Measurements from ENCODE around the gene TTYH2. TPM values are rescaled to one million over a fixed set of nuclear protein-coding genes. Genes with fewer than 3 reads are reported as not detected.

The TTYH2 gene, protein sequence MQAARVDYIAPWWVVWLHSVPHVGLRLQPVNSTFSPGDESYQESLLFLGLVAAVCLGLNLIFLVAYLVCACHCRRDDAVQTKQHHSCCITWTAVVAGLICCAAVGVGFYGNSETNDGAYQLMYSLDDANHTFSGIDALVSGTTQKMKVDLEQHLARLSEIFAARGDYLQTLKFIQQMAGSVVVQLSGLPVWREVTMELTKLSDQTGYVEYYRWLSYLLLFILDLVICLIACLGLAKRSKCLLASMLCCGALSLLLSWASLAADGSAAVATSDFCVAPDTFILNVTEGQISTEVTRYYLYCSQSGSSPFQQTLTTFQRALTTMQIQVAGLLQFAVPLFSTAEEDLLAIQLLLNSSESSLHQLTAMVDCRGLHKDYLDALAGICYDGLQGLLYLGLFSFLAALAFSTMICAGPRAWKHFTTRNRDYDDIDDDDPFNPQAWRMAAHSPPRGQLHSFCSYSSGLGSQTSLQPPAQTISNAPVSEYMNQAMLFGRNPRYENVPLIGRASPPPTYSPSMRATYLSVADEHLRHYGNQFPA
- total RNA-seq (2022; extraction: Qiagen RNA extraction), result 1.5 to 1.9 TPM (median 1.9 TPM) in 5 replicates

DNA sequence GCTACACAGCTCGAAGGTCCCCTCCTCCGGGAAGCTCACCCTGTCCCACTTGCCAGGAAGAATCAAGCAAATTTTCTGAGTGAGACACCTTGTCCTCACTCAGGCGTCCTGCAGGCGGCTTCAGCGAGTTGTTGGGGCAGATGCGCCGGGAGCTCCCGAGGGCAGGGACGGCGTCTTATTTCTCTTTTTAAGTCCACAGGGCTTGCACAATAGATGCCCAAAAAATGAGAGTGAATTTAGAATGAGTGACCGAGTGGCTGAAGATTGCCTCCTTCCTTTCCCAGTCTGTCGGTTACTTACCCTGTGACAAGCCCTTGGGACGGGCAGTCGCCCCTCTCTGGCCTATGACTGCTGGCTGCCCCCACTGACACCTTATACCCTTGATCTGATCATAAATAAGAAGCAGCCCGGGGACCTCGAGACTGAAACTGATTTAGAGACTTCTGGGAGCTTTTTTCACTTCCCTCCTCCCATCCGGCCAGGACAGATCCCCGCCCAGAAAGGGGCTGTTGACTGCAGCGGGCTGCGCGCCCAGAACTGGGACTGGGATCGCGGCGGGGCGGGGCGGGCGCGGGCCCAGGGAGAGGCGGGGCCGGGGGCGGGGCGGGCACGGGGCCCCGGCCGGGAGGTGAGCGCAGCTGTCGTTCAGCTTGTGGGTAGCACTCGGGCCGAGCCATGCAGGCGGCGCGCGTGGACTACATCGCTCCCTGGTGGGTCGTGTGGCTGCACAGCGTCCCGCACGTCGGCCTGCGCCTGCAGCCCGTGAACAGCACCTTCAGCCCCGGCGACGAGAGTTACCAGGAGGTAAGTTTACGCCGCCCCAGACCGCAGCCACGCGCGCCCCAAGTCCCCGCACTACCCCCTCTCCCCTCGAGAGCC, at the start of gene TTYH2:
Gene TTYH2, plus strand, starts transcription at position 659 of the 879 bp plus-strand sequence. Its CDS starts 17 bp downstream, at position 676.

DNA sequence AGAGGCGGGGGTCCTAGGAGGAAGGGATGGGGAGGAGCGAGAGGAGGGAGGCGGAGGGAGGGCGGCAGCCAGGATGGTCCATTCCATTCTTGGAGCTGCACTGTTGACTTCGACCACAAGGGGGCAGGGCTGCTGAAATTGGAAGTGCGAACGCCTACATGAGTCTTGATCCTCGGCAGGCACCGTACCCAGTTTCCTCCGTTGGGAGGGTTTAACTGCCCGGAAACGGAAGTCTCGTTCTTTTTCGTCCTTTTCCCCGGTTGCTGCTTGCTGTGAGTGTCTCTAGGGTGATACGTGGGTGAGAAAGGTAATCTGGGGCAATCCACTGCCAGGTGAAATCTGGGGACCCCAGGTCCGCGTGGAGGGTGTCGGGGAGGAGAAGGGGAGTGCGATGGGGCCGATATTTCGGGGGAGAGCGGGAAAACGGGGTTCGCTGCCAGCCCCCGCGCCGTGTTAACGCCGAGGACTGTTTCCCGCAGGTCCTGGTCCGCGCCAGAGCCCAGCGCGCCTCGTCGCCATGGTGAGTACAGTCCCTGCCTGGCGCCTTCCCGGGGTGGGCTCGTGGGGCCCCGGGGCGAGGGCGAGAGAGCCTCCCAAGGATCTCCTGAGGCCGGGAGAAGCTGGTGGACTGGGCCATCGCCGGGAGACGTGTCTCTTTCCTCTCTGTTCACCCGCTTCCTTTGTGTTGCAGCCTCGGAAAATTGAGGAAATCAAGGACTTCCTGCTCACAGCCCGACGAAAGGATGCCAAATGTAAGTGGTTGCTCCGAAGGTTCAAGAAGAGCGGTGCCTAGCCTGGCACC, 9.7 kb upstream of the TTYH2 start, which contains the start of gene RPL38:
Gene RPL38, plus strand, starts transcription at position 240 of the 802 bp plus-strand sequence. Its CDS starts 278 bp downstream, at position 518.

DNA sequence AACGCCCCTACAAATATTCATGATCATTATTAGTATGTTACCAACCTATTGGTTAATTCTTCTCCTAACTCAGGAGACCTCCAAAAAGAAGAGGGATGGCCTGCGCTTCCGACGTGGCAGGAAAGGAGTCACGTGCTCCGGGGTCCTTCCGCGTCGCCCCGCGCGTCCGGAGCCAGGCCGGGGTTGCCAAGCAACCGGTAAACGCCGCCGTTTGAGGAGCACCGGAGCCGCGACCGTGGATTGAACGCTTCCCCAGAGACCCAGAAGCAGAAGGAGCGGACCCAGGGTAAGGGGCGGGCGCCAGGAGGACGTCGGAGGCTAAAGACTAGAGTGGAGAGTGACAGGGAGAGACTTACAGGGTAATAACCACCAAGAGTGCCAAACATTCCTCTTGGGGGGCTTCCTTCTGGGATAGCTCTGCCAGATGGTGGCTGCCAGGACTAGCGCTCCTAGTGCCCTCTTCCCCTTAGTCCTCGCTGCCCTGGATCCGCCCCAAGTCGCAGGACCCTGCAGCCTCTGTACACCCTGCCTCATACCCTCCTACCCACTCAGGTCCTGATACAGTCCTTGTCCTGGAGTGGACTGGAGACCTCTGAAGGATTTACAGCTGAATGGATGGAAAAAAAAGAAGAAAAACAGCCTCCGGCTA, 60.8 kb downstream of the TTYH2 start, which contains the start of gene DNAI2:
Gene DNAI2, plus strand, starts transcription at position 175 of the 649 bp plus-strand sequence. CDS start 7,584 bp downstream, outside the sequence.

Other genes starting within 250 kb of the TTYH2 start
- 2,771 to 3,181 TPM (median 2,888 TPM) in 5 replicates for gene RPL38, start 9.9 kb upstream of the TTYH2 start, total RNA-seq (2022; extraction: Qiagen RNA extraction)
- 0.03 to 0.10 TPM in 2 of 5 replicates, not detected in the others for gene DNAI2, start 60.7 kb downstream of the TTYH2 start, total RNA-seq (2022; extraction: Qiagen RNA extraction)
- gene KIF19, start 112.7 kb downstream of the TTYH2 start, total RNA-seq (2022; extraction: Qiagen RNA extraction), result 0.02 to 0.05 TPM (median 0.02 TPM) in 3 of 5 replicates, not detected in the others
- gene BTBD17, start 148.3 kb downstream of the TTYH2 start, total RNA-seq (2022; extraction: Qiagen RNA extraction), result 0.03 to 0.05 TPM in 2 of 5 replicates, not detected in the others
- not detected in 5 replicates for gene GPR142, start 153.9 kb downstream of the TTYH2 start, total RNA-seq (2022; extraction: Qiagen RNA extraction)
- 45.9 to 65.0 TPM (median 59.4 TPM) in 5 replicates for gene GPRC5C, start 218.5 kb downstream of the TTYH2 start, total RNA-seq (2022; extraction: Qiagen RNA extraction)